ENCODE results near the gene ACP1.

The ACP1 gene

GRCh38 chr2:244547-244946, 20.2 kb upstream of the ACP1 start:
- TF ChIP-seq CTCF (IDR thresholded peaks at IDR 0.05; ENCODE audit: borderline replicate concordance, insufficient read depth, low read depth, low read length) = no peak
- H3K4me3 ChIP-seq (ENCODE audit: low read depth, low read length) = no peak overlapping the region

GRCh38 chr2:246489-247144, 18.1 kb upstream of the ACP1 start:
- TF ChIP-seq CTCF (IDR thresholded peaks at IDR 0.05; ENCODE audit: borderline replicate concordance, insufficient read depth, low read depth, low read length) = peak; percentile 46
- no peak overlapping the region for H3K4me3 ChIP-seq (ENCODE audit: low read depth, low read length)

GRCh38 chr2:248724-249123, 16.0 kb upstream of the ACP1 start:
- no peak overlapping the region for H3K4me3 ChIP-seq (ENCODE audit: low read depth, low read length)
- TF ChIP-seq CTCF (IDR thresholded peaks at IDR 0.05; ENCODE audit: borderline replicate concordance, insufficient read depth, low read depth, low read length) = no peak

GRCh38 chr2:249538-250042, 15.2 kb upstream of the ACP1 start:
- TF ChIP-seq CTCF (IDR thresholded peaks at IDR 0.05; ENCODE audit: borderline replicate concordance, insufficient read depth, low read depth, low read length) = no peak
- no peak overlapping the region for H3K4me3 ChIP-seq (ENCODE audit: low read depth, low read length)

GRCh38 chr2:252001-252602, 12.6 kb upstream of the ACP1 start:
- TF ChIP-seq CTCF (IDR thresholded peaks at IDR 0.05; ENCODE audit: borderline replicate concordance, insufficient read depth, low read depth, low read length) = no peak

GRCh38 chr2:253202-253638, 11.5 kb upstream of the ACP1 start:
- no peak for TF ChIP-seq CTCF (IDR thresholded peaks at IDR 0.05; ENCODE audit: borderline replicate concordance, insufficient read depth, low read depth, low read length)

More at GRCh38 chr2:252001-252602, 12.6 kb upstream of the ACP1 start:
- H3K4me3 ChIP-seq (ENCODE audit: low read depth, low read length) = no peak overlapping the region

GRCh38 chr2:254241-254640, 10.5 kb upstream of the ACP1 start:
- no peak for TF ChIP-seq CTCF (IDR thresholded peaks at IDR 0.05; ENCODE audit: borderline replicate concordance, insufficient read depth, low read depth, low read length)
- H3K4me3 ChIP-seq (ENCODE audit: low read depth, low read length) = no peak overlapping the region

More at GRCh38 chr2:253202-253638, 11.5 kb upstream of the ACP1 start:
- H3K4me3 ChIP-seq (ENCODE audit: low read depth, low read length) = no peak overlapping the region
